Sigmoid colon (tissue), 4 donors: ENCODE results near the gene GAN.

Experiments
- EP300 ChIP-seq, 4 donors: sonication (generic); formaldehyde crosslinking; IDR thresholded peaks; one replicate each; pipeline ENCODE4 v1.6.1; 2017; ENCODE audit warnings: antibody characterized with exemption in 4 of 4
- POLR2A ChIP-seq, 2 donors: fragments of 450-650 bp; IDR thresholded peaks; one replicate each; pipeline ENCODE4 v1.6.1; 2016; ENCODE audit warnings: antibody characterized with exemption in 2 of 2, mild to moderate bottlenecking in 2 of 2, moderate library complexity in 2 of 2
- POLR2AphosphoS5 ChIP-seq, 4 donors: sonication (generic); formaldehyde crosslinking; IDR thresholded peaks; one replicate each; pipeline ENCODE4 v1.6.1; 2017; ENCODE audit warnings: antibody characterized with exemption in 4 of 4
- TF ChIP-seq, protein P1 (sequence below), 4 experiments: fragments of 450-650 bp in 3 of 4; fragments of 200-600 bp in 1 of 4; IDR thresholded peaks; one replicate each; pipeline ENCODE4 v1.5.1; 2016 to 2019; ENCODE audit warnings: antibody characterized with exemption in 4 of 4, mild to moderate bottlenecking in 3 of 4, moderate library complexity in 2 of 4

DNA sequence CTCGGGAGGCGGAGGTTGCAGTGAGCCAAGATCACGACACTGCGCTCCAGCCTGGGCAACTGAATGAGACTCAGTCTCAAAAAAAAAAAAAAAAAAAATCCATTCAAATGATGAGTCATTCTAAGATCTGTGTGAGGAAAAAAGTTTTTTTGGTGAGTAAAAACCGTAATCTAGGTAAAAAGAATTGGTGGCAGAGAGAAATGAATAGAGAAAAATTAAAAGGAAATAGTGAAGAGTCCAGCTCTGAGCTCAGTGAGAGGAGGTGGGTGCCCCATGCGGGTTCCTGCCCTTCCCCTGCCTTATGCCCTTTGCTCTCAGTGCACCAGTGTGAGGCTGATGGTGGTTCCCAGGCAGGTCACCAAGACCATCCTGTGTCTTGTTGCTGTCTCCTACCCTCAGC, 20.9 kb downstream of the GAN start:
- TF ChIP-seq POLR2AphosphoS5 (IDR thresholded peaks at IDR 0.05): no peak
- TF ChIP-seq, protein P1, sequence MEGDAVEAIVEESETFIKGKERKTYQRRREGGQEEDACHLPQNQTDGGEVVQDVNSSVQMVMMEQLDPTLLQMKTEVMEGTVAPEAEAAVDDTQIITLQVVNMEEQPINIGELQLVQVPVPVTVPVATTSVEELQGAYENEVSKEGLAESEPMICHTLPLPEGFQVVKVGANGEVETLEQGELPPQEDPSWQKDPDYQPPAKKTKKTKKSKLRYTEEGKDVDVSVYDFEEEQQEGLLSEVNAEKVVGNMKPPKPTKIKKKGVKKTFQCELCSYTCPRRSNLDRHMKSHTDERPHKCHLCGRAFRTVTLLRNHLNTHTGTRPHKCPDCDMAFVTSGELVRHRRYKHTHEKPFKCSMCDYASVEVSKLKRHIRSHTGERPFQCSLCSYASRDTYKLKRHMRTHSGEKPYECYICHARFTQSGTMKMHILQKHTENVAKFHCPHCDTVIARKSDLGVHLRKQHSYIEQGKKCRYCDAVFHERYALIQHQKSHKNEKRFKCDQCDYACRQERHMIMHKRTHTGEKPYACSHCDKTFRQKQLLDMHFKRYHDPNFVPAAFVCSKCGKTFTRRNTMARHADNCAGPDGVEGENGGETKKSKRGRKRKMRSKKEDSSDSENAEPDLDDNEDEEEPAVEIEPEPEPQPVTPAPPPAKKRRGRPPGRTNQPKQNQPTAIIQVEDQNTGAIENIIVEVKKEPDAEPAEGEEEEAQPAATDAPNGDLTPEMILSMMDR (IDR thresholded peaks at IDR 0.05): no peak
- no peak for TF ChIP-seq POLR2A (IDR thresholded peaks at IDR 0.05)
- no peak for TF ChIP-seq EP300 (IDR thresholded peaks at IDR 0.05)
